HG02870 (cell line): ENCODE measurements around the gene VSTM2B.

Experiments
- ATAC-seq: cut with Tn5 transposase; IDR thresholded peaks from one replicate; pipeline ENCODE4 v1.9.1; 2021; ENCODE audit warnings: mild to moderate bottlenecking, moderate library complexity; ENCODE audit not compliant: unreplicated experiment

The VSTM2B gene

GRCh38 chr19:29529646-29530539 lies 4.1 kb downstream of the VSTM2B start:
- no peak for ATAC-seq

GRCh38 chr19:29530540-29531457 lies 5.0 kb downstream of the VSTM2B start:
- ATAC-seq, result no peak

GRCh38 chr19:29531458-29532025 lies 5.7 kb downstream of the VSTM2B start:
- ATAC-seq, result no peak

GRCh38 chr19:29532097-29532496 lies 6.3 kb downstream of the VSTM2B start:
- ATAC-seq, result no peak

GRCh38 chr19:29532956-29533355 lies 7.2 kb downstream of the VSTM2B start:
- ATAC-seq, result no peak

GRCh38 chr19:29533578-29534544 lies 8.1 kb downstream of the VSTM2B start:
- no peak for ATAC-seq

- ATAC-seq, result no peak
Measured at GRCh38 chr19:29535214-29535831, 9.5 kb downstream of the VSTM2B start.

GRCh38 chr19:29535984-29536508 lies 10.3 kb downstream of the VSTM2B start:
- ATAC-seq, result no peak

GRCh38 chr19:29537181-29537580 lies 11.4 kb downstream of the VSTM2B start:
- no peak for ATAC-seq

GRCh38 chr19:29537601-29538000 lies 11.8 kb downstream of the VSTM2B start:
- no peak for ATAC-seq

GRCh38 chr19:29538146-29538545 lies 12.4 kb downstream of the VSTM2B start:
- ATAC-seq, result no peak

- no peak for ATAC-seq
Measured at GRCh38 chr19:29538651-29539050, 12.9 kb downstream of the VSTM2B start.

- no peak for ATAC-seq
Measured at GRCh38 chr19:29539131-29539530, 13.3 kb downstream of the VSTM2B start.

GRCh38 chr19:29539670-29540069 lies 13.9 kb downstream of the VSTM2B start:
- ATAC-seq, result no peak

GRCh38 chr19:29540114-29540513 lies 14.3 kb downstream of the VSTM2B start:
- ATAC-seq, result no peak

GRCh38 chr19:29541473-29542253 lies 15.9 kb downstream of the VSTM2B start:
- ATAC-seq, result no peak

GRCh38 chr19:29542327-29542726 lies 16.5 kb downstream of the VSTM2B start:
- no peak for ATAC-seq

GRCh38 chr19:29542776-29543175 lies 17.0 kb downstream of the VSTM2B start:
- no peak for ATAC-seq

GRCh38 chr19:29543381-29543780 lies 17.6 kb downstream of the VSTM2B start:
- no peak for ATAC-seq
